Subcutaneous abdominal adipose tissue (tissue), 5 donors: ENCODE data around the gene BMP6.

Experiments used
- H3K27ac ChIP-seq: one replicate; pipeline ENCODE4 v1.7.0; 2013; ENCODE audit warnings: low read depth, mild to moderate bottlenecking, inconsistent platforms, low read length, moderate library complexity
- H3K27me3 ChIP-seq, 5 donors: one replicate each; pipeline ENCODE4 v1.7.0; 2013; ENCODE audit warnings: low read length in 5 of 5, inconsistent platforms in 1 of 5; ENCODE audit not compliant: control insufficient read depth in 5 of 5, insufficient read depth in 4 of 5
- H3K36me3 ChIP-seq, 5 donors: one replicate each; pipeline ENCODE4 v1.7.0; 2013; ENCODE audit warnings: low read length in 5 of 5; ENCODE audit not compliant: control insufficient read depth in 5 of 5, insufficient read depth in 5 of 5
- H3K4me1 ChIP-seq, 5 donors: one replicate each; pipeline ENCODE4 v1.7.0; 2013; ENCODE audit warnings: low read length in 5 of 5, mild to moderate bottlenecking in 3 of 5, moderate library complexity in 1 of 5; ENCODE audit not compliant: control insufficient read depth in 5 of 5, insufficient read depth in 5 of 5
- H3K4me3 ChIP-seq, 5 donors: one replicate each; pipeline ENCODE4 v1.7.0; 2013; ENCODE audit warnings: low read length in 5 of 5, low read depth in 1 of 5
- H3K9ac ChIP-seq, 5 donors: one replicate each; pipeline ENCODE4 v1.7.0; 2013; ENCODE audit warnings: low read length in 5 of 5, mild to moderate bottlenecking in 4 of 5, moderate library complexity in 3 of 5
- H3K9me3 ChIP-seq, 5 donors: one replicate each; pipeline ENCODE4 v1.7.0; 2013; ENCODE audit warnings: low read length in 5 of 5; ENCODE audit not compliant: control insufficient read depth in 5 of 5
- donor health status: healthy.
- donor health status: healthy.
- donor health status: healthy.
- donor health status: healthy.
- donor health status: healthy.

Gene BMP6

GRCh38 chr6:7912024-7912423 is 186.1 kb downstream of the BMP6 start:
- Histone ChIP-seq H3K4me3 (no peak overlapping the region), H3K9me3 (no peaks in the 10 kb centered on the region), H3K27me3 (peaks cover 0 to 2% (median 0%) of the 10 kb centered on the region in 5 donors), H3K4me1 (peaks cover 11 to 41% (median 28%) of the 10 kb centered on the region in 5 donors), H3K9ac (no peak overlapping the region), H3K36me3 (no peaks in the 10 kb centered on the region), H3K27ac (no peak overlapping the region)

- Histone ChIP-seq H3K27me3 (peaks cover 0 to 2% (median 0%) of the 10 kb centered on the region in 5 donors), H3K4me1 (peaks cover 11 to 35% (median 28%) of the 10 kb centered on the region in 5 donors), H3K36me3 (no peaks in the 10 kb centered on the region), H3K27ac (no peak overlapping the region), H3K9ac (no peak overlapping the region), H3K9me3 (no peaks in the 10 kb centered on the region), H3K4me3 (no peak overlapping the region)
Observed at GRCh38 chr6:7912736-7913517, 187.0 kb downstream of the BMP6 start.

- peaks cover 0 to 2% (median 0%) of the 10 kb centered on the region in 5 donors for H3K27me3 ChIP-seq
- no peak overlapping the region for H3K4me3 ChIP-seq
- H3K27ac ChIP-seq, result no peak overlapping the region
- H3K4me1 ChIP-seq, result peaks cover 7 to 23% (median 22%) of the 10 kb centered on the region in 5 donors
- no peak overlapping the region for H3K9ac ChIP-seq
- no peaks in the 10 kb centered on the region for H3K9me3 ChIP-seq
- no peaks in the 10 kb centered on the region for H3K36me3 ChIP-seq
Observed at GRCh38 chr6:7914311-7914710, 188.4 kb downstream of the BMP6 start.

GRCh38 chr6:7914991-7915789 is 189.3 kb downstream of the BMP6 start:
- Histone ChIP-seq H3K27ac (no peak overlapping the region), H3K9ac (no peak overlapping the region)

GRCh38 chr6:7916959-7917358 is 191.1 kb downstream of the BMP6 start:
- Histone ChIP-seq H3K27ac (no peak overlapping the region), H3K9ac (no peak overlapping the region), H3K4me1 (peaks cover 5 to 14% (median 9%) of the 10 kb centered on the region in 5 donors), H3K27me3 (peaks cover 0 to 2% (median 0%) of the 10 kb centered on the region in 5 donors), H3K9me3 (no peaks in the 10 kb centered on the region), H3K4me3 (no peak overlapping the region), H3K36me3 (no peaks in the 10 kb centered on the region)

More at GRCh38 chr6:7914991-7915789, 189.3 kb downstream of the BMP6 start:
- H3K36me3 ChIP-seq, result no peaks in the 10 kb centered on the region
- H3K4me1 ChIP-seq, result peaks cover 5 to 18% (median 16%) of the 10 kb centered on the region in 5 donors
- no peaks in the 10 kb centered on the region for H3K9me3 ChIP-seq
- H3K4me3 ChIP-seq, result peak overlapping the region in 1 of 5 donors; percentile 7
- H3K27me3 ChIP-seq, result peaks cover 0 to 2% (median 0%) of the 10 kb centered on the region in 5 donors

- peaks cover 0 to 2% (median 0%) of the 10 kb centered on the region in 5 donors for H3K27me3 ChIP-seq
- H3K36me3 ChIP-seq, result no peaks in the 10 kb centered on the region
- H3K4me3 ChIP-seq, result no peak overlapping the region
- H3K9ac ChIP-seq, result no peak overlapping the region
- no peak overlapping the region for H3K27ac ChIP-seq
- H3K4me1 ChIP-seq, result peaks cover 5 to 11% (median 9%) of the 10 kb centered on the region in 5 donors
- H3K9me3 ChIP-seq, result no peaks in the 10 kb centered on the region
Observed at GRCh38 chr6:7917729-7918128, 191.8 kb downstream of the BMP6 start.

GRCh38 chr6:7918403-7918802 is 192.5 kb downstream of the BMP6 start:
- no peaks in the 10 kb centered on the region for H3K36me3 ChIP-seq
- no peak overlapping the region for H3K27ac ChIP-seq
- peaks cover 5 to 11% (median 9%) of the 10 kb centered on the region in 5 donors for H3K4me1 ChIP-seq
- H3K27me3 ChIP-seq, result peaks cover 0 to 2% (median 0%) of the 10 kb centered on the region in 5 donors
- no peak overlapping the region for H3K4me3 ChIP-seq
- H3K9ac ChIP-seq, result no peak overlapping the region
- H3K9me3 ChIP-seq, result no peaks in the 10 kb centered on the region

GRCh38 chr6:7919871-7920270 is 194.0 kb downstream of the BMP6 start:
- Histone ChIP-seq H3K4me3 (no peak overlapping the region), H3K27ac (no peak overlapping the region), H3K4me1 (peaks cover 5 to 11% (median 9%) of the 10 kb centered on the region in 5 donors), H3K27me3 (peaks cover 0 to 2% (median 0%) of the 10 kb centered on the region in 5 donors), H3K36me3 (no peaks in the 10 kb centered on the region), H3K9me3 (peaks cover 0 to 4% (median 0%) of the 10 kb centered on the region in 5 donors), H3K9ac (no peak overlapping the region)

- Histone ChIP-seq H3K27me3 (peaks cover 0 to 2% (median 0%) of the 10 kb centered on the region in 5 donors), H3K9ac (no peak overlapping the region), H3K4me3 (no peak overlapping the region), H3K36me3 (no peaks in the 10 kb centered on the region), H3K9me3 (peaks cover 0 to 4% (median 0%) of the 10 kb centered on the region in 5 donors), H3K4me1 (peaks cover 3 to 7% (median 5%) of the 10 kb centered on the region in 5 donors), H3K27ac (no peak overlapping the region)
Observed at GRCh38 chr6:7920425-7920824, 194.5 kb downstream of the BMP6 start.

- Histone ChIP-seq H3K9ac (no peak overlapping the region), H3K4me3 (no peak overlapping the region), H3K27me3 (no peaks in the 10 kb centered on the region), H3K27ac (no peak overlapping the region), H3K4me1 (peaks cover 0 to 1% (median 0%) of the 10 kb centered on the region in 5 donors), H3K9me3 (peaks cover 0 to 4% (median 0%) of the 10 kb centered on the region in 5 donors), H3K36me3 (no peaks in the 10 kb centered on the region)
Observed at GRCh38 chr6:7921046-7921445, 195.1 kb downstream of the BMP6 start.
